Spleen (tissue), 13 donors: ENCODE measurements around the gene WDR18. TPM values are rescaled to one million over a fixed set of nuclear protein-coding genes. Genes with fewer than 3 reads are reported as not detected.

Experiments
- DNase-seq: peaks from one replicate; pipeline ENCODE4 v3.0.0-alpha.2; 2020
- H3K27ac ChIP-seq, 8 donors: fragments of 200-600 bp; sonication (generic) in 7 of 8; 1 replicate in 4 of 8; 2 replicates in 4 of 8; pipeline versions ENCODE4 v1.5.0 to v1.8.0; 2016 to 2021; ENCODE audit warnings: inconsistent platforms in 4 of 8, mild to moderate bottlenecking in 4 of 8, moderate library complexity in 1 of 8
- H3K27me3 ChIP-seq, 7 donors: fragments of 200-600 bp; sonication (generic) in 6 of 7; replicated peaks in 1 of 7; 1 replicate in 4 of 7; 2 replicates in 3 of 7; pipeline versions ENCODE4 v1.5.0 to v1.8.0; 2016 to 2021; ENCODE audit warnings: inconsistent platforms in 3 of 7, mild to moderate bottlenecking in 1 of 7
- H3K36me3 ChIP-seq, 6 donors: fragments of 200-600 bp; sonication (generic) in 5 of 6; 1 replicate in 4 of 6; 2 replicates in 2 of 6; pipeline versions ENCODE4 v1.5.0 to v1.8.0; 2016 to 2021; ENCODE audit warnings: inconsistent platforms in 2 of 6
- H3K4me1 ChIP-seq, 6 donors: fragments of 200-600 bp; sonication (generic) in 5 of 6; 1 replicate in 3 of 6; 2 replicates in 3 of 6; pipeline versions ENCODE4 v1.5.0 to v1.8.0; 2016 to 2021; ENCODE audit warnings: inconsistent platforms in 3 of 6
- H3K4me3 ChIP-seq, 8 donors: fragments of 200-600 bp; sonication (generic) in 7 of 8; 1 replicate in 4 of 8; 2 replicates in 4 of 8; pipeline versions ENCODE4 v1.5.0 to v1.8.0; 2016 to 2021; ENCODE audit warnings: inconsistent platforms in 4 of 8, mild to moderate bottlenecking in 4 of 8, moderate library complexity in 2 of 8
- H3K9me3 ChIP-seq, 8 donors: fragments of 200-600 bp; sonication (generic) in 7 of 8; 1 replicate in 4 of 8; 2 replicates in 4 of 8; pipeline versions ENCODE4 v1.5.0 to v1.8.0; 2016 to 2021; ENCODE audit warnings: inconsistent platforms in 4 of 8
- CTCF ChIP-seq, 11 experiments: fragments of 200-600 bp in 7 of 11; fragments of 450-650 bp in 4 of 11; sonication (generic) in 4 of 11; IDR thresholded peaks in 8 of 11; conservative IDR thresholded peaks in 3 of 11; 1 replicate in 7 of 11; 2 replicates in 4 of 11; pipeline versions ENCODE4 v1.4.0 to v1.8.0; 2016 to 2021; ENCODE audit warnings: antibody characterized with exemption in 11 of 11, inconsistent platforms in 4 of 11, mild to moderate bottlenecking in 1 of 11
- POLR2A ChIP-seq, 3 donors: fragments of 450-650 bp; IDR thresholded peaks; one replicate each; pipeline ENCODE4 v1.5.1; 2017; ENCODE audit warnings: antibody characterized with exemption in 3 of 3, mild to moderate bottlenecking in 1 of 3
- POLR2AphosphoS5 ChIP-seq, 3 donors: sonication (generic); formaldehyde crosslinking; IDR thresholded peaks; one replicate each; pipeline ENCODE4 v1.5.1; 2017; ENCODE audit warnings: antibody characterized with exemption in 3 of 3
- WGBS, 5 donors: extraction: QIAGEN DNeasy Blood & Tissue Kit in 3 of 5; methylation state at CpG; one replicate each; pipeline versions ENCODE4 v1.1.5 to v1.1.7; 2013 to 2018; 5-methylcytosine and 5-hydroxymethylcytosine counted together
- intact Hi-C: fragments of 100-400 bp; cut with DNase I; formaldehyde crosslinking; loops from one replicate; pipeline ENCODE4 v1.15.0; 2023; ENCODE audit warnings: low total_unique reads
- long read RNA-seq, 2 donors: transcript quantifications; one replicate each; lab custom pipeline, GENCODE V29; 2026
- polyA plus RNA-seq, 3 donors: library from polyadenylated mRNA; stranded (reverse); fragments of 200-250 nt; gene quantifications; one replicate each; pipeline ENCODE4 v1.2.1, GENCODE V29; 2013
- total RNA-seq, 7 donors: library from RNA; depleted of rRNA in 3 of 7; stranded (reverse); fragments of >200 nt in 3 of 7; fragmentation: NEBNext Ultra II Directional in 4 of 7; extraction: Animal tissue kit (Norgen Biotek cat#: 25700) in 4 of 7; gene quantifications; one replicate each; pipeline versions ENCODE4 v1.1.0 to v1.2.1, GENCODE V29; 2016 to 2021
- donor health status: healthy with polysubstance abuse.
- donor health status: DM: no; HTN: no; CAD: no; lungs with moderate emphysema.
- donor health status: DM: no; HTN: no; CAD: no.
- donor health status: Bipolar disorder and iron deficiency.
- donor health status: healthy.
- donor health status: DM: no; HTN: no; CAD: no.
- donor health status: DM: yes; HTN: yes; CAD: no.

Gene WDR18
- total RNA-seq (10 to 100 TPM; 17.8 to 63.4 (median 28.2) TPM), polyA plus RNA-seq (10 to 100 TPM; 57.6 to 96.0 (median 85.9) TPM)
- long read RNA-seq, donor 1, transcript WDR18-202 (10 exons, 1,608 nt) = major isoform, 14 of 16 reads
- long read RNA-seq, donor 1, partial matches to known transcripts = 0 of 16 reads
- long read RNA-seq, donor 1, other reads (novel, unspliced or antisense) = 0 of 16 reads
- long read RNA-seq, donor 2, transcript WDR18-202 (10 exons, 1,608 nt) = major isoform, 13 of 13 reads
- long read RNA-seq, donor 2, partial matches to known transcripts = 0 of 13 reads
- long read RNA-seq, donor 2, other reads (novel, unspliced or antisense) = 0 of 13 reads

GRCh38 chr19:984165-984967 is at the start of gene WDR18:
Gene WDR18 (plus strand): TSS chr19:984345. CDS start chr19:984354, 9 bp downstream.
- intact Hi-C loops = loop anchor here (10.0 kb wide), 2 partner anchors 120 to 200 kb away; no protein-coding TSS in a partner anchor
- DNase-seq = peak; percentile 99
- peaks cover 0 to 2% (median 0%) of the 10 kb centered on the region in 7 donors for H3K27me3 ChIP-seq
- H3K4me1 ChIP-seq = peaks cover 16 to 50% (median 36%) of the 10 kb centered on the region in 6 donors
- peak within 1 kb of the TSS; percentile 55 to 95 (median 84) for H3K27ac ChIP-seq
- no peaks in the 10 kb centered on the region for H3K9me3 ChIP-seq
- H3K4me3 ChIP-seq = peak within 1 kb of the TSS; percentile 86 to 99 (median 96)
- peaks cover 0 to 36% (median 19%) of the 10 kb centered on the region in 6 donors for H3K36me3 ChIP-seq
- WGBS, 5 donors = 0 to 2% (median 1%) methylated on average over 55 to 78 of the region's 78 CpGs
- TF ChIP-seq POLR2A (IDR thresholded peaks at IDR 0.05) (peak in 1 of 3 donors; percentile 9), CTCF (IDR thresholded peaks at IDR 0.05 in 8 of 11, conservative IDR thresholded peaks at IDR 0.05 in 3 of 11) (peak in 9 of 11 experiments; percentile 32 to 80 (median 60)), POLR2AphosphoS5 (IDR thresholded peaks at IDR 0.05) (peak; percentile 92 to 95 (median 92))

GRCh38 chr19:934865-935479 is 49.2 kb upstream of the WDR18 start:
- 22 to 44% (median 25%) methylated on average over 8 to 31 of the region's 31 CpGs for WGBS, 5 donors
- intact Hi-C loops = no loop called here
- peak in 1 of 11 experiments; percentile 14 for TF ChIP-seq CTCF (IDR thresholded peaks at IDR 0.05 in 8 of 11, conservative IDR thresholded peaks at IDR 0.05 in 3 of 11)
- no peak for TF ChIP-seq POLR2A (IDR thresholded peaks at IDR 0.05)
- TF ChIP-seq POLR2AphosphoS5 (IDR thresholded peaks at IDR 0.05) = peak; percentile 85 to 93 (median 90)
- peak; percentile 94 for DNase-seq
- Histone ChIP-seq H3K27me3 (no peaks in the 10 kb centered on the region), H3K4me1 (peaks cover 31 to 95% (median 46%) of the 10 kb centered on the region in 6 donors), H3K36me3 (peaks cover 0 to 75% (median 3%) of the 10 kb centered on the region in 6 donors), H3K4me3 (peak overlapping the region in 1 of 8 donors; percentile 15), H3K27ac (peak overlapping the region in 6 of 8 donors; percentile 37 to 73 (median 50)), H3K9me3 (no peaks in the 10 kb centered on the region)

GRCh38 chr19:936175-936546 is 48.0 kb upstream of the WDR18 start:
- no peak for TF ChIP-seq POLR2AphosphoS5 (IDR thresholded peaks at IDR 0.05)
- TF ChIP-seq CTCF (IDR thresholded peaks at IDR 0.05 in 8 of 11, conservative IDR thresholded peaks at IDR 0.05 in 3 of 11) = no peak
- no peak for TF ChIP-seq POLR2A (IDR thresholded peaks at IDR 0.05)
- Histone ChIP-seq H3K27me3 (no peaks in the 10 kb centered on the region), H3K9me3 (no peaks in the 10 kb centered on the region), H3K4me3 (no peak overlapping the region), H3K4me1 (peaks cover 39 to 99% (median 58%) of the 10 kb centered on the region in 6 donors), H3K27ac (no peak overlapping the region), H3K36me3 (peaks cover 0 to 63% (median 0%) of the 10 kb centered on the region in 6 donors)
- intact Hi-C loops = no loop called here
- WGBS, 5 donors = 91 to 99% (median 98%) methylated on average over 10 of the region's 10 CpGs
- DNase-seq = no peak
